ENCODE results near the gene PC. TPM values are rescaled to one million over a fixed set of nuclear protein-coding genes. Genes with fewer than 3 reads are reported as not detected.
A peak's percentile ranks its signal among the peaks of the same experiment; 100 is the strongest.
"Not testable (repeated sequence)": the region's sequence is repeated elsewhere in the genome, so short reads cannot be mapped to it uniquely, and the experiment has no call there.

PC gene
- total RNA-seq, 1 donor from 2014 or later = 5.0 TPM

GRCh38 chr11:66834539-66834845 lies 123.7 kb downstream of the PC start:
- POLR2A ChIA-PET = interaction anchor here (1.0 to 1.6 kb wide), 4 partner anchors 9 to 156 kb away, joined by 4 to 11 read pairs (median 4); partner anchors contain the start of gene RCE1
- no peak for ATAC-seq (ENCODE audit: low read depth)
- H3K4me3 Mint-ChIP-seq = no peak overlapping the region

DNA sequence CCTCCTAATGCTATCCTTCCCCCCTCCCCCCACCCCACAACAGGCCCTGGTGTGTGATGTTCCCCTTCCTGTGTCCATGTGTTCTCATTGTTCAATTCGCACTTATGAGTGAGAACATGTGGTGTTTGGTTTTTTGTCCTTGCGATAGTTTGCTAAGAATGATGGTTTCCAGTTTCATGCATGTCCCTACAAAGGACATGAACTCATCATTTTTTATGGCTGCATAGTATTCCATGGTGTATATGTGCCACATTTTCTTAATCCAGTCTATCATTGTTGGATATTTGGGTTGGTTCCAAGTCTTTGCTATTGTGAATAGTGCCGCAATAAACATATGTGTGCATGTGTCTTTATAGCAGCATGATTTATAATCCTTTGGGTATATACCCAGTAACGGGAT lies 133.6 kb downstream of the PC start:
- POLR2A ChIA-PET = not testable (repeated sequence)

More at GRCh38 chr11:66834539-66834845, 123.7 kb downstream of the PC start:
- TF ChIP-seq, protein P1, sequence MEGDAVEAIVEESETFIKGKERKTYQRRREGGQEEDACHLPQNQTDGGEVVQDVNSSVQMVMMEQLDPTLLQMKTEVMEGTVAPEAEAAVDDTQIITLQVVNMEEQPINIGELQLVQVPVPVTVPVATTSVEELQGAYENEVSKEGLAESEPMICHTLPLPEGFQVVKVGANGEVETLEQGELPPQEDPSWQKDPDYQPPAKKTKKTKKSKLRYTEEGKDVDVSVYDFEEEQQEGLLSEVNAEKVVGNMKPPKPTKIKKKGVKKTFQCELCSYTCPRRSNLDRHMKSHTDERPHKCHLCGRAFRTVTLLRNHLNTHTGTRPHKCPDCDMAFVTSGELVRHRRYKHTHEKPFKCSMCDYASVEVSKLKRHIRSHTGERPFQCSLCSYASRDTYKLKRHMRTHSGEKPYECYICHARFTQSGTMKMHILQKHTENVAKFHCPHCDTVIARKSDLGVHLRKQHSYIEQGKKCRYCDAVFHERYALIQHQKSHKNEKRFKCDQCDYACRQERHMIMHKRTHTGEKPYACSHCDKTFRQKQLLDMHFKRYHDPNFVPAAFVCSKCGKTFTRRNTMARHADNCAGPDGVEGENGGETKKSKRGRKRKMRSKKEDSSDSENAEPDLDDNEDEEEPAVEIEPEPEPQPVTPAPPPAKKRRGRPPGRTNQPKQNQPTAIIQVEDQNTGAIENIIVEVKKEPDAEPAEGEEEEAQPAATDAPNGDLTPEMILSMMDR (IDR thresholded peaks at IDR 0.05) = no peak
- Mint-ChIP-seq H3K27ac (peak overlapping the region; percentile 78), H3K9me3 (no peaks in the 10 kb centered on the region), H3K4me1 (peaks cover 19% of the 10 kb centered on the region), H3K36me3 (ENCODE audit: low read depth) (peaks cover 30% of the 10 kb centered on the region), H3K27me3 (no peaks in the 10 kb centered on the region)
- no peak for DNase-seq
- intact Hi-C loops (cut with micrococcal nuclease) = loop anchor here (1.0 to 2.0 kb wide), 5 partner anchors 48 to 426 kb away; no protein-coding TSS in a partner anchor
- CTCF ChIA-PET = interaction anchor here (0.6 to 3.6 kb wide), 10 partner anchors 8 to 256 kb away, joined by 3 to 61 read pairs (median 3); no protein-coding TSS in a partner anchor

DNA sequence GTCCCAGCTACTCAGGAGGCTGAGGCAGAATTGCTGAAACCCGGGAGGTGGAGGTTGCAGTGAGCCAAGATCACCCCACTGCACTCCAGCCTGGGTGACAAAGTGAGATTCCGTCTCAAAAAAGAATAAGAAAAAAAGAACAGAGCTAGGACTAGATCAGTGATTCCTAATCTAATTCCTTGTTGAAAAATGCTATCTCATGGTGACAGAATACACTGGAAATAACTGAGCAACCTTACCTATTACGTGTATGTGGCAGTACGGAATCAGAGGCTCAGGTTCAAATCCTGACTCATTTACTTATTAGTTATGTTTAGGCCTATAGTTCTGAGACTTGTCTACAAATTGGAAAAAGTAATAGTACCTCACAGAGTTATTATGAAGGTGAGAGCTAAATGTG lies 134.5 kb downstream of the PC start:
- ATAC-seq (ENCODE audit: low read depth) (no peak), DNase-seq (no peak)
- intact Hi-C loops (cut with micrococcal nuclease) = no loop called here
- Mint-ChIP-seq H3K4me1 (no peaks in the 10 kb centered on the region), H3K27me3 (no peaks in the 10 kb centered on the region), H3K9me3 (no peaks in the 10 kb centered on the region), H3K36me3 (ENCODE audit: low read depth) (peaks cover 21% of the 10 kb centered on the region), H3K27ac (no peak overlapping the region), H3K4me3 (no peak overlapping the region)
- TF ChIP-seq, protein P1 (IDR thresholded peaks at IDR 0.05) = no peak
- CTCF ChIA-PET = no interaction called here
- POLR2A ChIA-PET = no interaction called here

More for the DNA sequence above, 133.6 kb downstream of the PC start:
- H3K9me3 Mint-ChIP-seq; H3K27me3 Mint-ChIP-seq; DNase-seq; intact Hi-C loops (cut with micrococcal nuclease); H3K27ac Mint-ChIP-seq; H3K4me1 Mint-ChIP-seq; H3K4me3 Mint-ChIP-seq; CTCF ChIA-PET; ATAC-seq (ENCODE audit: low read depth): not testable (repeated sequence)
- peaks cover 21% of the 10 kb centered on the region for H3K36me3 Mint-ChIP-seq (ENCODE audit: low read depth)

DNA sequence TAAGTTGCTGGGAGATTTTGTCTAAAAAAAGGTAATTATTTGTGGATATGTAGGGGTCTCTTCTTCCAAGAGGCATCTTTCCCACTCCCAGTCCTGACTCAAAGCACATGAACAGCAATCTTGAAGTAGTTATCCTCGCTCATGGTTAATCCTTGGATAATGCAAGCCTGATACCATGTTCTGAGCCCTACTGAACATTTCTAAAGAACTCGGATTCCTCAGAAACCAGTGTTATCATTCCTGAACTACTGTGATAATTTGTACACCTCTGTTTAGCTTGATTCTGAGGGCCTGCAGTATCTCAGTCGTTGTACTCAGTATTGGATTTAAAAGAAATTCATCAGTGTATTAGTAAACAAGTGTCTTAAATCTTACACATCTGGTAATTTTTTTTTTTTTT lies 137.3 kb downstream of the PC start:
- Mint-ChIP-seq H3K9me3 (no peaks in the 10 kb centered on the region), H3K27me3 (no peaks in the 10 kb centered on the region), H3K27ac (no peak overlapping the region), H3K4me1 (no peaks in the 10 kb centered on the region), H3K36me3 (ENCODE audit: low read depth) (peaks cover 21% of the 10 kb centered on the region), H3K4me3 (no peak overlapping the region)
- TF ChIP-seq, protein P1 (IDR thresholded peaks at IDR 0.05) = no peak
- intact Hi-C loops (cut with micrococcal nuclease) = no loop called here
- ATAC-seq (ENCODE audit: low read depth) = no peak
- CTCF ChIA-PET = no interaction called here
- POLR2A ChIA-PET = interaction anchor here (0.6 kb wide), 1 partner anchor 10 kb away, joined by 3 read pairs; no protein-coding TSS in a partner anchor
- DNase-seq = no peak

- DNase-seq (no peak), ATAC-seq (ENCODE audit: low read depth) (no peak)
- no peaks in the 10 kb centered on the region for H3K27me3 Mint-ChIP-seq
- H3K4me3 Mint-ChIP-seq = no peak overlapping the region
- intact Hi-C loops (cut with micrococcal nuclease) = no loop called here
- POLR2A ChIA-PET = no interaction called here
- CTCF ChIA-PET = no interaction called here
- TF ChIP-seq, protein P1 (IDR thresholded peaks at IDR 0.05) = no peak
- no peak overlapping the region for H3K27ac Mint-ChIP-seq
- H3K36me3 Mint-ChIP-seq (ENCODE audit: low read depth) = peaks cover 26% of the 10 kb centered on the region
- H3K9me3 Mint-ChIP-seq = no peaks in the 10 kb centered on the region
- H3K4me1 Mint-ChIP-seq = peaks cover 3% of the 10 kb centered on the region
Measured at GRCh38 chr11:66820381-66820780, 137.8 kb downstream of the PC start.

All from activated B cell treated with CpG ODN at 0.5 μM for 24 hours (primary cell).